GM23248 (cell line): Measurements from ENCODE around the gene FAM151A. TPM values are rescaled to one million over a fixed set of nuclear protein-coding genes. Genes with fewer than 3 reads are reported as not detected.

ENCODE experiments used
- DNase-seq: peaks from one replicate; pipeline ENCODE4 v3.0.0-alpha.2; 2015
- H2AFZ ChIP-seq: fragments of 200-600 bp; sonication (generic); 2 replicates; pipeline ENCODE4 v1.6.1; 2016; ENCODE audit warnings: antibody characterized with exemption
- H3F3A ChIP-seq: fragments of 200-600 bp; sonication (generic); 2 replicates; pipeline ENCODE4 v1.6.1; 2016; ENCODE audit warnings: mild to moderate bottlenecking, antibody characterized with exemption, mixed run types; ENCODE audit not compliant: insufficient read depth
- H3K27ac ChIP-seq: fragments of 200-600 bp; sonication (generic); 2 replicates; pipeline ENCODE4 v1.5.1; 2016; ENCODE audit warnings: mild to moderate bottlenecking
- H3K27me3 ChIP-seq: fragments of 200-600 bp; sonication (generic); replicated peaks from 2 replicates; pipeline ENCODE4 v1.6.1; 2016; ENCODE audit warnings: mild to moderate bottlenecking; ENCODE audit not compliant: insufficient read depth
- H3K36me3 ChIP-seq: fragments of 200-600 bp; sonication (generic); 2 replicates; pipeline ENCODE4 v1.6.1; 2016; ENCODE audit warnings: low read depth, mild to moderate bottlenecking
- H3K4me1 ChIP-seq: fragments of 200-600 bp; sonication (generic); 2 replicates; pipeline ENCODE4 v1.6.1; 2016; ENCODE audit warnings: mild to moderate bottlenecking; ENCODE audit not compliant: insufficient read depth
- H3K4me2 ChIP-seq: fragments of 200-600 bp; sonication (generic); one replicate; pipeline ENCODE4 v1.6.1; 2016; ENCODE audit warnings: mild to moderate bottlenecking; ENCODE audit not compliant: unreplicated experiment
- H3K4me3 ChIP-seq: fragments of 200-600 bp; sonication (generic); 2 replicates; pipeline ENCODE4 v1.5.1; 2016; ENCODE audit warnings: mild to moderate bottlenecking
- H3K79me2 ChIP-seq: fragments of 200-600 bp; sonication (generic); 2 replicates; pipeline ENCODE4 v1.6.1; 2016; ENCODE audit warnings: mild to moderate bottlenecking; ENCODE audit not compliant: insufficient read depth
- H3K9ac ChIP-seq: fragments of 200-600 bp; sonication (generic); 2 replicates; pipeline ENCODE4 v1.6.1; 2016; ENCODE audit warnings: mild to moderate bottlenecking
- H3K9me2 ChIP-seq: fragments of 200-600 bp; sonication (generic); 2 replicates; pipeline ENCODE4 v1.6.1; 2016; ENCODE audit warnings: mixed run types, mild to moderate bottlenecking, moderate library complexity; ENCODE audit not compliant: insufficient read depth
- H3K9me3 ChIP-seq: fragments of 200-600 bp; sonication (generic); one replicate; pipeline ENCODE4 v1.6.1; 2017; ENCODE audit warnings: low read depth
- H4K20me1 ChIP-seq: fragments of 200-600 bp; sonication (generic); 2 replicates; pipeline ENCODE4 v1.6.0; 2016; ENCODE audit not compliant: insufficient read depth
- EZH2 ChIP-seq: fragments of 200-600 bp; sonication (generic); IDR thresholded peaks from 2 replicates; pipeline ENCODE4 v1.6.1; 2018; ENCODE audit warnings: antibody characterized with exemption, mild to moderate bottlenecking; ENCODE audit not compliant: insufficient read depth, poor library complexity, severe bottlenecking
- EZH2phosphoT487 ChIP-seq: fragments of 200-600 bp; sonication (generic); IDR thresholded peaks from 2 replicates; pipeline ENCODE4 v1.6.1; 2018; ENCODE audit warnings: antibody characterized with exemption, moderate library complexity, mild to moderate bottlenecking, low read depth; ENCODE audit not compliant: insufficient read depth
- WGBS, 2 experiments: methylation state at CpG; one replicate each; pipeline ENCODE4 v1.1.6; 2015 to 2017; ENCODE audit warnings: low lambda C conversion rate in 2 of 2, low coverage in 1 of 2; ENCODE audit errors: missing lambda C conversion rate in 2 of 2; 5-methylcytosine and 5-hydroxymethylcytosine counted together
- in situ Hi-C: fragments of 300-500 bp; cut with MboI; formaldehyde crosslinking; loops from 2 replicates; pipeline ENCODE4 v1.15.0; 2020
- polyA plus RNA-seq: library from polyadenylated mRNA; unstranded; fragments of >200 nt; fragmentation: Nextera tagmentation; extraction: Ambion mirVana; gene quantifications from 2 replicates; pipeline ENCODE4 v1.2.1, GENCODE V29; 2016
- total RNA-seq: library from RNA; depleted of rRNA; stranded (reverse); fragments of >200 nt; shearing (Covaris generic); gene quantifications from 2 replicates; pipeline ENCODE4 v1.2.3, GENCODE V29; 2014

FAM151A gene
- total and polyA plus RNA-seq, 2 experiments from 2014 or later, result 0.09 TPM; not detected in 1

DNA sequence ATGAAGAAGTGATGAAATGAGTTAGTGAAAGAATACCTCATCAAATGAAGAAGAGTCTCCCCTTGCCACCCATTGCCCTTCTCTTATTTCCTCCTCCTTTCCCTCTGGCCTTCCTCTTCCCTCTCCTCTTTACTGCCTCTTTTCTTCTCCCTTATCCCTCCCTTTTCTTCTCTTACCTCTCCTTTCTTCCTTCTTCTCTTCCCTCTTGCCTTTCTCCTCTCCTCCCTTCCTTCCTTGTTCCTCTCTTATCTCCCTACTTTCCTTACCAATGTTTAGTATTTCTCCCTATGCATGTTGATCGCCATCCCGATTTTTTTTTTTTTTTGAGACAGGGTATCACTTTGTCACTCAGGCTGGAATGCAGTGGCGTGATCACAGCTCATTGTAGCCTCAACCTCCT is 27.1 kb upstream of the FAM151A start:
- no peak overlapping the region for H3K27ac ChIP-seq
- no peaks in the 10 kb centered on the region for H3K27me3 ChIP-seq
- no peaks in the 10 kb centered on the region for H4K20me1 ChIP-seq
- in situ Hi-C loops, result no loop called here
- H3K4me1 ChIP-seq, result no peaks in the 10 kb centered on the region
- H3K36me3 ChIP-seq, result no peaks in the 10 kb centered on the region
- no peak overlapping the region for H3K9ac ChIP-seq
- no peaks in the 10 kb centered on the region for H3K79me2 ChIP-seq
- H3K4me2 ChIP-seq, result no peak overlapping the region
- DNase-seq, result no peak
- TF ChIP-seq EZH2phosphoT487 (no peak), EZH2 (no peak)
- H3K4me3 ChIP-seq, result no peak overlapping the region
- H3F3A ChIP-seq, result no peaks in the 10 kb centered on the region
- no peaks in the 10 kb centered on the region for H3K9me2 ChIP-seq
- H3K9me3 ChIP-seq, result no peaks in the 10 kb centered on the region
- 68 to 74% methylated on average over 2 to 3 of the region's 3 CpGs for WGBS, 2 experiments
- no peak overlapping the region for H2AFZ ChIP-seq

GRCh38 chr1:54649921-54650320 is 26.6 kb upstream of the FAM151A start:
- no peak overlapping the region for H3K9ac ChIP-seq
- in situ Hi-C loops, result no loop called here
- WGBS, 2 experiments, result 67 to 71% methylated on average over 1 of the region's 1 CpG
- no peak for DNase-seq
- no peak overlapping the region for H3K4me3 ChIP-seq
- no peaks in the 10 kb centered on the region for H4K20me1 ChIP-seq
- no peaks in the 10 kb centered on the region for H3K79me2 ChIP-seq
- no peak overlapping the region for H2AFZ ChIP-seq
- H3K27me3 ChIP-seq, result no peaks in the 10 kb centered on the region
- no peaks in the 10 kb centered on the region for H3F3A ChIP-seq
- TF ChIP-seq EZH2phosphoT487 (no peak), EZH2 (no peak)
- no peak overlapping the region for H3K4me2 ChIP-seq
- H3K36me3 ChIP-seq, result no peaks in the 10 kb centered on the region
- H3K4me1 ChIP-seq, result no peaks in the 10 kb centered on the region
- no peaks in the 10 kb centered on the region for H3K9me2 ChIP-seq
- H3K9me3 ChIP-seq, result no peaks in the 10 kb centered on the region
- H3K27ac ChIP-seq, result no peak overlapping the region

DNA sequence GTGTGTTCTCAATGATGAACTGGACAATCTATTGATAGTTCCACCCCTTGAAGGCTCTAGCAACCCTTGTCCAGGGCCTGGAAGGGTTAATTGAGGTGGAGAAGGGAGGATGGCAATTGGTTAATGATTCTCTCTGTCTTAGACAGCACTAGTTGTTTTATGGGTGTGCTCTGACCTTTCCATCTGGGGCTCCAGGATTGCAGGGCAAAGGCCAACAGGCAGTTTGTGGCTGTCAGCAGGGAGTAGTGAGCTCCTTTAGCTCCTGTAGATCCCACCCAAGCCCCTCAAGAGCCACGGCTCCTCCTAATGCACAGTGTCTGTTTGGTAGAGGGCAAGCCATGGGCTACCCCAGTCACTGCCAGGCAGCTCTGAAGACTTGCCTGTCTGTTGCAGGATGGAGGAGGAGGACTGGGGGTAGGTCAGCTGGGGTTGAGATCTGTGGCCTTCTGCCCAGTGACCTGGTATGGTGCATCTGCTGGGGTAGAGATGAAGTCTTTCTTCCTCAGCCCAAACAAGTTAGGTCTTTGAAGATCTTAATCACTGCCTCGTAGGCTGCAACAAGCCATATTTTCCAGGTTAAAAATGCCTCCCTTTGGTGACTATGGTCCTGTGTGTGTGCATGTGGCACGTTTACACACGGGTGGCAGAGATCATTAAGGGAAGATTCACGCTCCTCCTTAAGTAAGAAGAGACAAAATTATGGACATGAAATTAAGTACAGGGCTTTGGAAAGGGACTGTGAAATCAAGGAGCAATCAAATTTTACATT is 26.0 kb upstream of the FAM151A start:
- Histone ChIP-seq H4K20me1 (no peaks in the 10 kb centered on the region), H3K4me3 (no peak overlapping the region), H3K4me1 (no peaks in the 10 kb centered on the region), H3F3A (no peaks in the 10 kb centered on the region), H3K9me3 (no peaks in the 10 kb centered on the region), H2AFZ (no peak overlapping the region), H3K9ac (no peak overlapping the region), H3K27me3 (no peaks in the 10 kb centered on the region), H3K36me3 (no peaks in the 10 kb centered on the region), H3K9me2 (no peaks in the 10 kb centered on the region), H3K79me2 (no peaks in the 10 kb centered on the region), H3K4me2 (no peak overlapping the region), H3K27ac (no peak overlapping the region)
- in situ Hi-C loops, result no loop called here
- no peak for DNase-seq
- TF ChIP-seq EZH2, result no peak
- no peak for TF ChIP-seq EZH2phosphoT487
- WGBS, 2 experiments, result 30 to 43% methylated on average over 5 of the region's 5 CpGs

DNA sequence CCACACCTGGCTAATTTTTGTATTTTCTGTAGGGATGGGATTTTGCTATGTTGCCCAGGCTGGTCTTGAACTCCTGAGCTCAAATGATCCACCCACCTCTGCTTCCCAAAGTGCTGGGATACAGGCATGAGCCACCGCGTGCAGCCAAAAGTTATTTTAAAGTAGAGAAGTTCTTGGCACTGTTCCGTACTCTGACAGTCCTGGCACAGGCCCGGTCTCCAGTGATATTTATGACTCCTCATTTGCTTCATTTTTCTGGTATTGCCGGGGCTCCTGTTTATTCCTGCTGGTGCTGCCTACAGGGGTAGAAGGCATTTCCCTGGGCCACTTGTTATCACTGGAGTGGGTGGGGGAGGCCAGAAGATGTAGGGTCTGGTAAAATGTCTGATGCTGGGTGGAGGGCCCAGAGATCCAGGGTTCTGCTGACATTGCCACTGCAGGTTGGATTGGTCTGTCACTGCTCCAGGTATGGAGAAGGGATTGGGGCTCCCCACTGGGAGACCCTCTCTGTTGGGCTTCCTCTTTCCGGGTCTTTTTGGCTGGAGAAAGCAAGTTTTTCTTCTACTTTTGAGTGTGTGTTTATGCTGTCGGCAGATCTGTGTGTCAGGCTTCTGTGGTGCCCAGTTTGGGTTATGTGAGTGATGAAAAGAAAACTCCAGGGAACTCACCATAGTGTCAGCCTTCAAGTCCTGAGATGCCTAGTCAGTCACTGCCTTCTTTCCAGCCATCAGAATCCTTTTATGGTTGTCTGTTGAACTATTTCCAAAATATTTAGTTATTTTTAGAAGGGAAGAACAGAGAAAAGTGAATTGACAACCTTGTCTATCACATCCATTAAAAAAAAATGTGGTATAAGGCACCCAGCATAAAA is 22.7 kb upstream of the FAM151A start:
- no peaks in the 10 kb centered on the region for H3K79me2 ChIP-seq
- no peak for TF ChIP-seq EZH2
- no peak for TF ChIP-seq EZH2phosphoT487
- no peak overlapping the region for H3K9ac ChIP-seq
- no peaks in the 10 kb centered on the region for H3K9me2 ChIP-seq
- 59 to 63% methylated on average over 7 of the region's 7 CpGs for WGBS, 2 experiments
- no peak overlapping the region for H2AFZ ChIP-seq
- H4K20me1 ChIP-seq, result no peaks in the 10 kb centered on the region
- in situ Hi-C loops, result no loop called here
- no peaks in the 10 kb centered on the region for H3K36me3 ChIP-seq
- no peaks in the 10 kb centered on the region for H3K9me3 ChIP-seq
- no peak overlapping the region for H3K4me3 ChIP-seq
- no peak overlapping the region for H3K4me2 ChIP-seq
- no peak overlapping the region for H3K27ac ChIP-seq
- DNase-seq, result no peak
- no peaks in the 10 kb centered on the region for H3K4me1 ChIP-seq
- no peaks in the 10 kb centered on the region for H3F3A ChIP-seq
- H3K27me3 ChIP-seq, result no peaks in the 10 kb centered on the region
